GM18951 (cell line): ENCODE data around the gene BMP6.

Experiments
- POLR2A ChIP-seq: IDR thresholded peaks from 4 replicates; pipeline ENCODE4 v1.6.1; 2011; ENCODE audit warnings: mild to moderate bottlenecking; ENCODE audit not compliant: insufficient read length, insufficient read depth; ENCODE audit errors: extremely low read depth
- in situ Hi-C: fragments of 300-500 bp; cut with MboI; formaldehyde crosslinking; loops from one replicate; pipeline ENCODE4 v1.12.0; 2022; ENCODE audit warnings: low sequenced_read_pairs, mixed read lengths, inconsistent platforms; ENCODE audit not compliant: unreplicated experiment

The BMP6 gene

GRCh38 chr6:7745942-7746341, 20.0 kb downstream of the BMP6 start:
- in situ Hi-C loops: no loop called here
- TF ChIP-seq POLR2A: no peak

GRCh38 chr6:7747016-7747415, 21.1 kb downstream of the BMP6 start:
- in situ Hi-C loops: no loop called here
- TF ChIP-seq POLR2A: no peak

DNA sequence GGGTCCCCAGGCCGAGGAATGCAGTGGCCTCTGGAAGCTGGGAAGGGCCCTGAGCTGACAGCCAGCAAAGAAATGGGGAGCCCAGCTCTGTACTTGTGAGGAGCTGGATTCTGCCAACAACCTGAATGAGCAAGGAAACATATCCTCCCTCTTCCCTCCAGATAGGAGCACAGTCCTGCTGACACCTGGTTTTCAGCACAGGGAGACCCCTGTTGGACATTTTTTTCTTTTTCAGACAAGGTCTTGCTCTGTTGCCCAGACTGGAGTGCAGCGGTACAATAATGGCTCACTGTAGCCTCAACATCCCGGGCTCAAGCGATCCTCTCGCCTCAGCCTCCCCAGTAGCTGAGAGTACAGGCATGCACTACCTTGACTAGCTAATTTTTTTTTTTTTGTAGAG, 21.5 kb downstream of the BMP6 start:
- in situ Hi-C loops: no loop called here
- TF ChIP-seq POLR2A: no peak

GRCh38 chr6:7747901-7748504, 22.1 kb downstream of the BMP6 start:
- no peak for TF ChIP-seq POLR2A
- in situ Hi-C loops: no loop called here

GRCh38 chr6:7749478-7749877, 23.6 kb downstream of the BMP6 start:
- TF ChIP-seq POLR2A: no peak
- in situ Hi-C loops: no loop called here

DNA sequence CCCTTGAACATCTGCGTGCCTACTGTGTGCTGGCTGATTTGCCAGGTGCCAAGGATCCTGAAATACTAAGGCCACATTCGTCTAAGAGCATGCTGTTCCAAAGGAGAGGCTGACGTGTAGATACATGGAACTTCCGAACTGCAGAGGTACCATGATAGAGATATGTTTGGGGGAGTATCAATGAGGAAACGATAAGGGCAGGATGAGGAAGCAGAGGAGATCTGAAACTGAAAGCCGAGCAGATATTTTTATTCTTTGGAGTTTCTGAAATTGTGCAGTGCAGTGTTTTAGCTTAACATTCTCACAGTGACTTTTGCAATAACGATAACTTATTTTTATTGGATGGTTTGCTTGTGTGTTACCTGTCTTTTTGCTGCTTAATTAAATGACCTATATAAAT, 24.3 kb downstream of the BMP6 start:
- in situ Hi-C loops: no loop called here
- TF ChIP-seq POLR2A: no peak

GRCh38 chr6:7758456-7758855, 32.6 kb downstream of the BMP6 start:
- TF ChIP-seq POLR2A: no peak
- in situ Hi-C loops: no loop called here

DNA sequence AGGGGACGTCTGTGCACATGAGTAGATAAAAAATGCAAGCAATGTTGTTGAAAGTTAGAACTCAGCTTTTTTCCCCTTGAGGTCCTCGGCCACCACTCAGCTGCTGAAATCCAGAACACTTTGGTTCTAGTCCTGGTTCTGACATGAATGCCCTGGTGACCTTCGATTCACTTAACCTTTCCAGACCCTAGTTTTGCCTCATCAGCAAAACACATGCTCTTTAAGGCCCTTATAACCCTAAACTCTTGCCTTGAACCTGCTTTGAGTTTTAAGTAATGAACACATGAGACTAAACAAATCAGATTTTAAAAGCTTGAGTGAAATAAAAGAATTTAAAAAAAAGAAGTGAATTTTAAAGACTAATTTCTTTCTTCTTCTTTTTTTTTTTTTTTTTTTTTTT, 33.4 kb downstream of the BMP6 start:
- in situ Hi-C loops: no loop called here
- no peak for TF ChIP-seq POLR2A

- TF ChIP-seq POLR2A: no peak
Measured at GRCh38 chr6:7761051-7761450, 35.2 kb downstream of the BMP6 start.

DNA sequence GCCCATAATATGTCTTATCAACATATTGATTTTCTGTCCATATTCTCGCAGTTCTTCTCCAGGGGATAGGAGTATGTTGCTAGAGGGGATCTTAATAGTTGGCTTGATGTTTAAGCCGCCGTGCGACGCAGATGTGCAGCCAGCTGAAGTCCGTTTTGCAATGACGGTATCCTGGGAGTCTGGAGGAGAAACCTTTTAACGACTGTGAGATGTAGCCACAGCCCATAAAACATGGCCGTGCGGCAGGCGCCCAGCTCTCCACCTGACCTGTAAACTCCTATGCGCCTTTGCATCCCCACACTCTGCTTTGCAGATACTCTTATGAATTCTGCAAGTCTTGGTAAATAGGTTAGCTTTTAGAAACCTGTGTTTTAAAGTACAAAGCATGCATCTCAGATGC, 36.9 kb downstream of the BMP6 start:
- in situ Hi-C loops: no loop called here
- no peak for TF ChIP-seq POLR2A

More at GRCh38 chr6:7761051-7761450, 35.2 kb downstream of the BMP6 start:
- in situ Hi-C loops: no loop called here

DNA sequence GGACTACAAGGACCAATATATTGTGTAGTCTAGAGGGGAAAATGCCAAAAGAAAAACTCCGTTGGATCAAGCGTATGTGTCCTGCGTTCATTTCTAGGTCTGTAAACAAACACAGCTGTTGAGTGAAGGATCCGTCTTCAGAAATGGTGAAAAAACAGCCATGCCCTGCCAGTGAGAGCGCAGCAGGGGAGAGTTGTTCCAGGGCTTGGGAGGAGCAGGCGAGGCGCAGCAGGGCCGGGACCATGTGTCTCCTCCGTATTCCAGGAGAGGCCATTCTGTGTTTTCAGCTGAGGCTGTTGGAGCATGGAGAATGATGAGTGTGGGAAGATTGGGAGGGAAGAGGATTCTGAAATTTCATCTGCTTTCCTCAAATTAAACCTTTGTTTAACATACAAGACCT, 38.0 kb downstream of the BMP6 start:
- in situ Hi-C loops: no loop called here
- TF ChIP-seq POLR2A: no peak

DNA sequence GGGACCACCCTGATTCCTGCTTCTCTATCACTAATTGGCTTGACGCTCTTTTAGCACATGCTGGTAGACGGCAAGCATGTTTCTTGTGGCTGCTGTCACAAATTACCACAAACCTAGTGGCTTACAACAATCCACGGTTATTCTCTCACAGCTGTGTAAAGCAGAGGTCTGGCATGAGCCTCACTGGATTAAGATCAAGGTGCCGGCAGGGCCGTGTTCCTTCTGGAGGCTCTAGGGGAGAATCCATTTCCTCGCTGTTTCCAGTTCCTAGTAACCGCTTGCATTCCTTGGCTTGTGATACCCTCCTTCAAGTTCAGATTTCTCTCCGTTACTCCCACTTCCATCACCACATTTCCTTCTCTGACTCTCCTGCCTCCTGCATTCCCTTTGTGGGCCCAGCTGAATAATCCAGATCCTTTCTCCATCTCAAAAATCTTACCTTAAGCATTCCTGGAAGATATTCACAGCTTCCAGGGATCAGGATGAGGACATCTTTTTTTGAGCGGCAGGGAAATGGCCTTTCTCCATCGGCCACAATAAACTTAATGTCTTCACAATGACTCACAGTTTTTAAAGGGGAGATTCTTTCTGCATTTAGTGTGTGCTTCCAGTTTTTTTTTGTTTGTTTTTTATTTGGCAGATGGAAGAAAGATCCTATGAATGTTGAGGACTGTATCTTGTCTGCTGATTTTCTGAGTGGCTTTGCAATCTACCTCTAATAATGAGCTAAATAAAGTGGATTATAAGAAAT, 39.9 kb downstream of the BMP6 start:
- in situ Hi-C loops: no loop called here
- no peak for TF ChIP-seq POLR2A

DNA sequence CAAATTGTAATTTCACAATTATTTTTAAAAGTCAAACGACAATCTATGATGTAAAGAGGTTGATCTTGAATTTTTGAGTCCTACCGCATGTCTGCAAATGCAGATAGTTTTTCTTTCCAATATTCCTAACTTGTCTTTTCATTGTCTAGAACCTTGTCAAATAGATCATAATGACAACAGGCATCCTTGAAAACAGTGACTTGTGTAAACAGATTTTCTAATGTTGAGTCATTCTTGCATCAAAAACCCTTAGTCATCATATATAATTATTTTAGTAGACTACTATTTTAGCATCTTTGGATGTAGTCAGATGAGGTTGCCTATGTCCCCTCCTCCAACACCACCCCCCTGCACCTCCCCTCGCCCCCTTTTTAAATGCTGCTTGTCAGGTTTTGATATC, 43.8 kb downstream of the BMP6 start:
- no peak for TF ChIP-seq POLR2A
- in situ Hi-C loops: no loop called here

- in situ Hi-C loops: no loop called here
- no peak for TF ChIP-seq POLR2A
Measured at GRCh38 chr6:7770111-7770510, 44.2 kb downstream of the BMP6 start.
